GM18909 (cell line): Measurements from ENCODE around the gene AKAP13.
"Not testable (repeated sequence)": the region's sequence is repeated elsewhere in the genome, so short reads cannot be mapped to it uniquely, and the experiment has no call there.

ENCODE experiments used
- ATAC-seq: cut with Tn5 transposase; IDR thresholded peaks from one replicate; pipeline ENCODE4 v1.9.1; 2021; ENCODE audit warnings: mild to moderate bottlenecking; ENCODE audit not compliant: unreplicated experiment, poor library complexity

Gene AKAP13

DNA sequence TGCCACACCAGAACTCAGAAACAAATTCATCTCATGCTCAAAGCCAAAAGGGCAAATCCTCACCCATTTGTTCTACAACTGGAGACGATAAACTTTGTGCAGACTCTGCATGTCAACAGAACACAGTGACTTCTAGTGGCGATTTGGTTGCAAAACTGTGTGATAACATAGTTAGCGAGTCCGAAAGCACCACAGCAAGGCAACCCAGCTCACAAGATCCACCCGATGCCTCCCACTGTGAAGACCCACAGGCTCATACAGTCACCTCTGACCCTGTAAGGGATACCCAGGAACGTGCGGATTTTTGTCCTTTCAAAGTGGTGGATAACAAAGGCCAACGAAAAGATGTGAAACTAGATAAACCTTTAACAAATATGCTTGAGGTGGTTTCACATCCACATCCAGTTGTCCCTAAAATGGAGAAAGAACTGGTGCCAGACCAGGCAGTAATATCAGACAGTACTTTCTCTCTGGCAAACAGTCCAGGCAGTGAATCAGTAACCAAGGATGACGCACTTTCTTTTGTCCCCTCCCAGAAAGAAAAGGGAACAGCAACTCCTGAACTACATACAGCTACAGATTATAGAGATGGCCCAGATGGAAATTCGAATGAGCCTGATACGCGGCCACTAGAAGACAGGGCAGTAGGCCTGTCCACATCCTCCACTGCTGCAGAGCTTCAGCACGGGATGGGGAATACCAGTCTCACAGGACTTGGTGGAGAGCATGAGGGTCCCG lies 199.7 kb downstream of the AKAP13 start:
- ATAC-seq = no peak

GRCh38 chr15:85580879-85581278 lies 200.5 kb downstream of the AKAP13 start:
- ATAC-seq = peak; percentile 27

GRCh38 chr15:85581495-85581894 lies 201.1 kb downstream of the AKAP13 start:
- ATAC-seq = no peak

DNA sequence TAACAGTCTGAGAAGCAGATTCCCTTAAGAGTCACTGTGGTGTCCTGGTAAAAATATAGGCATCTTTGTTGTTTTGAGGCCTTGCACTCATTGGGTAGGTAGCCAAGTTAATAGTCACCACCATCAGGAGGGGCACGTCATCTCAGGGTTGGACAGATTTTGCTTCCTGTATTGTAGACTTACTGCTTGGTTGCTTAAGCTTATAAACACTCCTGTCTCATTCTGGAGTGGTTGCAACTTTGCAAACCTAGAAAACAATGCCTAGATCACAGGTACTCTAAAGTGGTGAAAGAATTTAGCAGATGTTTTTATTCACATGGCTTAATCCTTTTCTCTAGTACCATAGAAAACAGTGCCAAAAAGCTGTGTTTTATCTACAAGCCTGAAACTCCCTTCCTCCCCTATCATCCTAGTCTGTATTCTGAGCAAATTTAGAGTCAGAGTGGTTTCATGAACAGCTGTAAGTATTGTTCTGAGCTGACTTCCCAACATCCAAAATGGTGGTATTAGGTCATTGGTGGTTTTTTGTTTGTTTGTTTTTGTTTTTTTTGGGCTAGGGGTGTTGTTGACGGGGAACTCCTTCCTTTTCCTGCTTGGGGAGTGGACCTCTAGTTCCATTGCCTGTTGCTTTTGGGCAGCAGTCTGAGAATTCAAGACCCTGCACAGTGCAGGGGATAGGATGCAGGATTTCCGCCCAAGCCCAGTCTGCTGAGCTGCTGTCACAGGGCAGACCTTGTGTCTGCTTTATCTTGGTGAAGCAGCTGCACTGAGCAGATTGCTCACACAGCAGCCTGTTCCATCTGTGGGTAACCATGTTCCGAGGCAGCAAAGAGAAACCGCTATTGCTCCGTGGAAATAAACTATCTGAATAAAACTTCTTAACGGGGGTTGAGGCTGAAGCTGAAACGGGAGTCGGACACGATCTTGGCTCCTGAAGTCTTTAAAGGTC lies 202.0 kb downstream of the AKAP13 start:
- ATAC-seq = peak; percentile 51

GRCh38 chr15:85583442-85583841 lies 203.0 kb downstream of the AKAP13 start:
- ATAC-seq = no peak

DNA sequence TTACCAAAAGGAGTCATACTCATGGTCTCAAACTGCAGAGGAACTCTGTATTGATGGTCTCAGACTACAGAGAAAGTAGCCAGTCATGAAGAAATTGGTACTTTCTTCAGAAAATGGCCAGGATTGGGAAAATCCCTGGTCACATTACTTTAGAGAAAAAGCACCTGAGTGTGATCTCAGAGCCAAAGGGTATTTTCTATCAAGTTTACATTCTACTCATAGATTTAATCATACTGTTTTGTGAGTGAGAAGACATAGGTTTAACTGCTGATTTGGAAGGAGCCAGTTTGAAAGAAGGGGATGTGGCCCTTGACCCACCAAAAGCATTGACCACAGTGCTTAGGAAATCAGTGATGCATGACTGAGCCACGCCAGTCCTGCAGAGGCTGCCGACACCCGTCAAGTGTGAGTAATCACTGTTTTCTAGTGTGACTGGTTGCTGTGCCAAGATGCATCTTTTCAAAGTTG lies 203.6 kb downstream of the AKAP13 start:
- peak; percentile 61 for ATAC-seq

- ATAC-seq = no peak
Observed at GRCh38 chr15:85584872-85585271, 204.5 kb downstream of the AKAP13 start.

- not testable (repeated sequence) for ATAC-seq
Observed at GRCh38 chr15:85586196-85586595, 205.8 kb downstream of the AKAP13 start.

- no peak for ATAC-seq
Observed at GRCh38 chr15:85587707-85588411, 207.5 kb downstream of the AKAP13 start.

DNA sequence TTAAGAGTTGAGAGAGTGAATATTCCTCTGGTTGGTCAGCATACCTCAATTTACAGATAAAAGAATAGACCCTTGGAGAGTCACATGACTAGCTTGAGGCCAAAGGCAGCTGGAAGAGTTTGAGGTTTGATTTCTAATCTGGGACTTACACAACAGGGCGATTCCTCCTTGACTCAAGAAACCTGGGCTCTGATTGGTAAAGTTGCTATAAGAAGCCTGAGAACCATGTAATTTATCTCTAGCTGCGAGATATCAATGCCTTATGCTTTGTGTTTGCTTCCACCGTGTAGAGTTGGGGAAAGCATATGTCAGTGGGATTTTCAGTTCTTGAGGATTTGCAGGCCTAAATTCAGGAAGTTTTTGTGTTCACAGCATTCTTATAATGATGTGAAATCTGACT lies 208.3 kb downstream of the AKAP13 start:
- ATAC-seq = no peak

- ATAC-seq = no peak
Observed at GRCh38 chr15:85589851-85590250, 209.4 kb downstream of the AKAP13 start.

- no peak for ATAC-seq
Observed at GRCh38 chr15:85591622-85592021, 211.2 kb downstream of the AKAP13 start.

- no peak for ATAC-seq
Observed at GRCh38 chr15:85592148-85592547, 211.7 kb downstream of the AKAP13 start.

DNA sequence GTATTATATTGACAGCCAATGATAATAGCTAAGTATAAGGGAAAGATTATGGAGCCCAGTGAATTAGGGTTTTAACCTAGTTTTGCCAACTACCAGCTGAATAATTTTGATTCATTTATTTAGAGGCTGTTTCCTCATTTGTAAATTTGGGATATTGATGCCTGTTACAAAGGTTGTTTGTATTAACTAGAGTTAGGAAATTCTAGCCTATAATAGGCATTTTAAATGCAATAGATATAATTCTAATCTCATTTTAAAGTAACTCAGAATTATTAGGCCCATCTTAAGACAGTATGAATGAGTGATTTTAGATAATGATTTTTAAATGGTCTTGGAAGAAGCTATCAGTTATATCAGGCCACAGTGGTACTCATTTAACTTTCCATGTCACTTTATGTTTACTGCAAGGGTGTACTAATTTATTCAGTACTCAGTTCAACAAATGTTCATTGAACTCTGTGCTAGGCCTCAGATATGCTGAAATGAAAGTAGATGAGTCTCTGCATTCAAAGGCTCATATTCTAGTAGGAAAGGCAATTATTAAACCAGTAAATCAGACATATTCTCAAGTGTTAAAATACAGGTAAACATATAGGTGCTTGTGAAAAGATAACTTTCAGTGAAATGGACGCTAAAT lies 213.5 kb downstream of the AKAP13 start:
- no peak for ATAC-seq

- no peak for ATAC-seq
Observed at GRCh38 chr15:85595804-85596536, 215.6 kb downstream of the AKAP13 start.

- no peak for ATAC-seq
Observed at GRCh38 chr15:85597155-85597815, 216.9 kb downstream of the AKAP13 start.

- no peak for ATAC-seq
Observed at GRCh38 chr15:85598219-85598618, 217.8 kb downstream of the AKAP13 start.

DNA sequence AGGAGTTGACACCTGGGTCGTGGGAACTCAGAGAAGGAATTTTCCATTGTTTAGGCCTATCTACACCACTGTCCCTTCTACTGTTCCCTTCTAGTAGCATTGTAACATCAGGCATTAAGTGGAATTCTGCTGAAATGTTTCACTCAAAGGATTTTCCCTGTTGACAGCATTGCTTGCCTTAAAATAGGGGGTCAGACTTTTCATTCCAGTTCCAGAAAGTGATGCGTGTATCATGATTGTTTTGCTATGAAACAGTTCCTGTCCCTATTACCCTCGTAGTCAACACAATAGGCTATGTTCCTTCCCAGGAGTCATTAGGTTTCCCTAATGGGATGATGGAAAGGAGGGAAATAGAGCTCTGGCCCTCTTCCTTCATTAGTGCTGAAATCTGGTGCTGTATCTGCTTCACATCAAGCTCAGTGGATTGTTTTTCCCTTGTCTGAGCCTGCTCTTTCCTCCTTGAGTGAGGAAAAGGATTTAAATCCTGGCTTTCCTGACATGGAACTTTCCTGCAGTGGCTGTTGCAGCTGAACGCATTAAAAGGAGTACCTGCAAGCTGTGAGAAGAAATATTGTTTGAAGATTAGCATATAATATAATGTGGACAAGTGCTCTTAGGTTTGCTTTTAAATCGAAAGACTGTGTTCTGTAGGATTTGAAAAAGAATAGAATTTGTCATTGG lies 218.5 kb downstream of the AKAP13 start:
- ATAC-seq = no peak
